Natural killer cell treated with Interleukin-12 subunit alpha and Interleukin-12 subunit beta and Interleukin-15 and Interleukin-18, amount 100 ng/mL, for 72 hours (primary cell): Measurements from ENCODE around the gene PPP6C. TPM values are rescaled to one million over a fixed set of nuclear protein-coding genes. Genes with fewer than 3 reads are reported as not detected.
"Not testable (repeated sequence)": the region's sequence is repeated elsewhere in the genome, so short reads cannot be mapped to it uniquely, and the experiment has no call there.

ENCODE experiments used
- ATAC-seq, 2 donors: fragments of 150-1000 bp; cut with Tn5 transposase in 1 of 2; sonication (Bioruptor Pico), chemical (Tn5 transposase) in 1 of 2; 2 replicates each; pipeline ENCODE4 v1.10.0; 2021
- DNase-seq: peaks from one replicate; pipeline ENCODE4 v3.0.0; 2022; ENCODE audit warnings: low spot score
- H3K27ac Mint-ChIP-seq, 2 donors: 1 replicate in 1 of 2; 2 replicates in 1 of 2; pipeline ENCODE4 v1.8.0; 2022; ENCODE audit warnings: mixed read lengths in 2 of 2, mild to moderate bottlenecking in 1 of 2, moderate library complexity in 1 of 2
- H3K27me3 Mint-ChIP-seq, 2 donors: 1 replicate in 1 of 2; 2 replicates in 1 of 2; pipeline ENCODE4 v1.8.0; 2022; ENCODE audit warnings: mixed read lengths in 2 of 2
- H3K36me3 Mint-ChIP-seq: one replicate; pipeline ENCODE4 v1.8.0; 2022; ENCODE audit warnings: mixed read lengths
- H3K4me1 Mint-ChIP-seq, 2 donors: 1 replicate in 1 of 2; 2 replicates in 1 of 2; pipeline ENCODE4 v1.8.0; 2022; ENCODE audit warnings: low read depth in 2 of 2, mixed read lengths in 2 of 2, mild to moderate bottlenecking in 1 of 2
- H3K4me3 Mint-ChIP-seq: one replicate; pipeline ENCODE4 v1.8.0; 2022; ENCODE audit warnings: mixed read lengths
- H3K9me3 Mint-ChIP-seq: 2 replicates; pipeline ENCODE4 v1.8.0; 2022; ENCODE audit warnings: mixed read lengths
- total RNA-seq, 2 donors: library from RNA; stranded (reverse); gene quantifications; one replicate each; pipeline ENCODE4 v1.2.3, GENCODE V29; 2022

Gene PPP6C
- 10 to 100 TPM; 47.5 to 50.5 TPM for total RNA-seq

DNA sequence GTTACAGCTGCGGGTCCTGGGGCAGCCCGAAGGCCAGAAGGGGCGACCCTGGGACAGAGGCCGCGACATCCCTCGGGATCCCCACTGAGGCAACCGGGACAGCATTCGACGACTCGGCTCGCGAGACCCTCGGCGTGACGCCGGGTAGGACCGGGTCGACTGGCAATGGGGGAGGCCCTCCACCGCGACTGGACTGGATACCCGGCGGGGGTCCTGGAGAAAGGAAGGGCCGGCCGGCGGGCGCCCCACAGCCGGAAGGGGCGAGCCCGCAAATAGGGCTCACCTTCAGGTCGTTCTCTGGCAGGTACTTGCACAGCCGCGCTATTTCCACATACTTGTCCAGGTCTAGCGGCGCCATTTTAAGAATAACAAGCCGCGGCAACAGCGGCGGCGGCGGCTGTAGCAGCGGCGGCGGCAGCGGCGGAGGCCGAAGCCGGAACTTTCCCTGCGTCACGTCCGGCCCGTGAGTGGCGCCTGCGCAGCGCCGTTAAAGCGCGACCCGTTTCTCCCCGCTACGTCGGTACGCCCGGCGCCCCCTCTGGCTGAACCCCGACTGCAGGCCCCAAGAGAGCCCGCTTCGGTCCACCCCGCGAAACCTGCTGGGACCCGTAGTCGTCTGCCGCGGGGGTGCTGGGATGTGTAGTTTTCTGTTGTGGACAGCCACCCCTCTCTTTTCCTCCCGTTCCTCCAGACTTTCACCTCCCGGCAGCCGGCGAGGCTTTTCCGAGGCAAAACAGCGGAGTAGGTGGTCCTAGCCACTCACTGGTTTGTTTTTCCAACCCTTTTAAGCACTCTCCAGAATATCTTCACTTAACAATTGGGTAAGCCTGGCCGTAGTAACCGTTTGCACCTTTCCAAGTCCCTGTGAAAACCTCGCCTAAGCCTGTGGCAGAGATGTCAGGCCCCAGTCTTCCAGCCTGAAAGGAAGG lies at the start of gene PPP6C:
PPP6C (minus strand) TSS at position 443 of the 929 bp plus-strand sequence; CDS start at position 358, 85 bp downstream.
- Mint-ChIP-seq H3K9me3 (no peaks in the 10 kb centered on the region), H3K4me3 (peak within 1 kb of the TSS; percentile 98), H3K27me3 (no peaks in the 10 kb centered on the region), H3K36me3 (no peaks in the 10 kb centered on the region), H3K4me1 (peaks cover 13 to 18% of the 10 kb centered on the region in 2 donors), H3K27ac (peak within 1 kb of the TSS; percentile 90 to 97)
- ATAC-seq (peak; percentile 99), DNase-seq (peak; percentile 96)

DNA sequence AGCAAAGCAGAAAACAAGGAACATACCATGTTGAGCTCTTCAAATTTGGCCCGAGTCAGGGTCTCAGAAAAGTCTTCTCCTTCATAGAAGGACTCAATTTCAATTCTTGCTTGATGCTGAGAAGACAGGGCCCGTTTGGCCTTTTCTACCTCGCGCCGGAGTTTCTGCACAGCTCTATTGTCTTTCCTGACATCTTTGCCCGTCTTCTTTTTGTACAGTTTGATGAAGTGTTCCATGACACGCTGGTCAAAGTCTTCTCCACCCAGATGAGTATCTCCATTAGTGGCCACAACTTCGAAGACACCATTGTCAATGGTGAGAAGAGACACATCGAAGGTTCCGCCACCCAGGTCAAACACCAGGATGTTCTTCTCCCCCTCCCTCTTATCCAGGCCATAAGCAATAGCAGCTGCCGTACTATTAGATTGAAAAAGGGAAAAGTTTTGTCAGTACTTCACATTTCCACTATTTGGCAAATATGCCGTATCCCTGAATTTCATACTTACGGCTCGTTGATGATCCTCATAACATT lies 49.4 kb upstream of the PPP6C start:
- no peak for ATAC-seq
- H3K27ac Mint-ChIP-seq = peak overlapping the region; percentile 94 to 97
- H3K27me3 Mint-ChIP-seq = no peaks in the 10 kb centered on the region
- H3K36me3 Mint-ChIP-seq = peaks cover 33% of the 10 kb centered on the region
- H3K4me3 Mint-ChIP-seq = peak overlapping the region; percentile 96
- peaks cover 50 to 52% of the 10 kb centered on the region in 2 donors for H3K4me1 Mint-ChIP-seq
- DNase-seq = no peak
- H3K9me3 Mint-ChIP-seq = no peaks in the 10 kb centered on the region

DNA sequence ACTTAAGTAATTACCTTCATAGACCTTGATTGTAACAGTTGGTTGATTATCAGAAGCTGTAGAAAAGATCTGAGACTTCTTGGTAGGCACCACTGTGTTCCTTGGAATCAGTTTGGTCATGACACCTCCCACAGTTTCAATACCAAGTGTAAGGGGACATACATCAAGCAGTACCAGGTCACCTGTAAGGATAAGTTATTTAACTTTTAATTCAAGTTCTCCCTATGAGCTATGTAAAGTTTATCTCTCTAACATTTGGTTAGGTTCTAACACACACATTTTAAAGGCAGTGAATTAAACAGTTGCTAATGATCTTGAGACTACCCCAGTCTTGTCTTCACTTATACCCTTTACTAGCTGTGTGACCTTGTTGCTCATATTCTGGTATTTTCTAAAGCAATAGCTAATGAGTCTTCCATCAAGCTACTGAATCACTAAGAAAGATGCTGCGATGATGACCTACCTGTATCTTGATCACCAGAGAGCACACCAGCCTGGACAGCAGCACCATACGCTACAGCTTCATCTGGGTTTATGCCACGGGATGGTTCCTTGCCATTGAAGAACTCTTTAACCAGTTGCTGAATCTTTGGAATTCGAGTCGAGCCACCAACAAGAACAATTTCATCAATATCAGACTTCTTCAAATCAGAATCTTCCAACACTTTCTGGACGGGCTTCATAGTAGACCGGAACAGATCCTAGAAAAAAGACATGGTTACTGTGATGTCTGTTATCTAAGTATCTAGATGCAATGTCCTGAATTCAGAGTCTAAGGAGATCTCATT lies 48.7 kb upstream of the PPP6C start:
- peak overlapping the region; percentile 94 to 97 for H3K27ac Mint-ChIP-seq
- peak overlapping the region; percentile 96 for H3K4me3 Mint-ChIP-seq
- ATAC-seq (no peak), DNase-seq (no peak)
- peaks cover 33% of the 10 kb centered on the region for H3K36me3 Mint-ChIP-seq
- no peaks in the 10 kb centered on the region for H3K27me3 Mint-ChIP-seq
- peaks cover 50 to 52% of the 10 kb centered on the region in 2 donors for H3K4me1 Mint-ChIP-seq
- H3K9me3 Mint-ChIP-seq = no peaks in the 10 kb centered on the region

DNA sequence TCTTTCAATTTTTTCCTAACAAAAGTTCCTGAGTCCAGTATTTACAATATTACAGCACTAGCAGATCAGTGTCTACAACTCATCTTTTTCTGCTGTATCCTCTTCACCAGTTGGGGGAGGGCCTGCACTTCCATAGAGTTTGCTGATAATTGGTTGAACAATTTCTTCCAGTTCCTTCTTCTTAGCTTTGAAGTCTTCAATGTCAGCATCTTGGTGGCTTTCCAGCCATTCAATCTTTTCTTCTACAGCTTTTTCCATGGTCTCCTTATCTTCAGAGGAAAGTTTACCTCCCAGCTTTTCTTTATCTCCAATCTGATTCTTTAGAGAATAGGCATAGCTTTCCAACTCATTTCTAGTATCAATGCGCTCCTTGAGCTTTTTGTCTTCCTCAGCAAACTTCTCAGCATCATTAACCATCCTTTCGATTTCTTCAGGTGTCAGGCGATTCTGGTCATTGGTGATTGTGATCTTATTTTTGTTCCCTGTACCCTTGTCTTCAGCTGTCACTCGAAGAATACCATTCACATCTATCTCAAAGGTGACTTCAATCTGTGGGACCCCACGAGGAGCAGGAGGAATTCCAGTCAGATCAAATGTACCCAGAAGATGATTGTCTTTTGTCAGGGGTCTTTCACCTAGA lies 47.0 kb upstream of the PPP6C start:
- not testable (repeated sequence) for H3K9me3 Mint-ChIP-seq, H3K27me3 Mint-ChIP-seq, ATAC-seq, DNase-seq
- Mint-ChIP-seq H3K27ac (peak overlapping the region; percentile 94 to 97), H3K4me3 (peak overlapping the region; percentile 96), H3K4me1 (peaks cover 42 to 51% of the 10 kb centered on the region in 2 donors), H3K36me3 (peaks cover 33% of the 10 kb centered on the region)

DNA sequence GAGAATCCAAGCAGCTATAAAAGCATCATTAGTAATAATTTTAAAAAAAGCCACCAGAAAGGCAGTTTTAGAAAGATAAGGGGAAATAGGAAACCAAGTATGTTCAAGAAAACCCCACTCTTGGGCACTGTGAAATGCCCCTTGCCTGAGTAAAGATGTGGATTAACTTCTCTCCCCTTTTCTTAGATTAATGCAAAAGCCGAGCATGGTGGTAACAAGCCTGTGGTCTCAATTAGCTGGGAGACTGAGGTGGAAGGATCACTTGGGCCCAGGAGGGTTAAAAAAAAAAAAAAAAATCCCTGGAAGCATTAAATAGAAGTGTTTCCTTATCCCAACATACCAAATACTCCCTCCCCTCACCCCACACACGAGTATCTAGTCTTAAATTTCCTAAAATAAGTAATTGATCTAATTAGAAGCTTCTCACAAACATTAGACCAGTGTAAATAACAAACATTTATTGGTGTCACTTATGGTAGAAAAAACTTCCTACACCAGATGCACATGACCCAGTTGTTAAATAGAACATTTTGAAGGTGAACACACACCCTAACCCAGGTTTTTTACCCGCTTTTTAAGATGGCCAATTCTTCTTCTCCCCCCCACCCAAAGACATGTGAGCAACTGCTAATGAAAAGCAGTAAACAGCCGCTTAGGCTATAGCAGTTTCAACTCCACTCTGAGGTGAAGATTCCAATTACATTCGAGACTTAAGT lies 46.4 kb upstream of the PPP6C start:
- no peak for DNase-seq
- no peak for ATAC-seq
- H3K36me3 Mint-ChIP-seq = peaks cover 33% of the 10 kb centered on the region
- peak overlapping the region; percentile 96 for H3K4me3 Mint-ChIP-seq
- H3K27me3 Mint-ChIP-seq = no peaks in the 10 kb centered on the region
- H3K27ac Mint-ChIP-seq = peak overlapping the region; percentile 94 to 97
- H3K9me3 Mint-ChIP-seq = no peaks in the 10 kb centered on the region
- peaks cover 36 to 48% of the 10 kb centered on the region in 2 donors for H3K4me1 Mint-ChIP-seq

DNA sequence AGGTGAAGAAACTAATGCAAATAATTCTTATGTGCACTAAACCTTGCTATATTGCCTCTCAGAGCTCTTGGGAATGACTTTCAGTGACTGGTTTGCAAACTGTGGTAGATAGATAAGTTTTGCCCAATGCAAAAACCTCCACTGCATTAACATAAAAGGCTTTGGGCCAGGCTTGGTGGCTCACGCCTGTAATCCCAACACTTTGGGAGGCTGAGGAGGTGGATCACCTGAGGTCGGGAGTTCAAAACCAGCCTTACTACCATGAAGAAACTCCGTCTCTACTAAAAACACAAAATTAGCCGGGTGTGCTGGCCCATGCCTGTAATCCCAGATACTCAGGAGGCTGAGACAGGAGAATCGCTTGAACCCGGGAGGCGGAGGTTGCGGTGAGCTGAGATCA lies 44.5 kb upstream of the PPP6C start:
- DNase-seq, H3K9me3 Mint-ChIP-seq, H3K4me3 Mint-ChIP-seq, ATAC-seq, H3K27me3 Mint-ChIP-seq: not testable (repeated sequence)
- H3K36me3 Mint-ChIP-seq = peaks cover 30% of the 10 kb centered on the region
- H3K27ac Mint-ChIP-seq = peak overlapping the region in 1 of 2 donors; percentile 17
- peaks cover 32 to 44% of the 10 kb centered on the region in 2 donors for H3K4me1 Mint-ChIP-seq

DNA sequence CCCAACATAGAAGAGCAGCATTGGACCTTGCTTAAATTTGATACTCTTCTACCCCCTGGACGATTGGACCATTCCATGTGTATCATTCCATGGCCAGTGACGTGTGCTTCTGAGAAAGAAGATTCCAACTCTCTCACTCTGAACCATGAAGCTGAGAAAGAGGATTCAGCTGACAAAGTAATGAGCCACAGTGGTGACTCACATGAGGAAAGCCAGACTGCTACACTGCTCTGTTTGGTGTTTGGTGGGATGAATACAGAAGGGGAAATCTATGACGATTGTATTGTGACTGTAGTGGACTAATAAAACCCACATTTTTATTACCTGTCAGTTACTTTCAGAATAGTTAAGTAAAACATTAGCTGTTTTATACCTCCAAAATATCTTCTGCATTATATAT lies 44.1 kb upstream of the PPP6C start:
- ATAC-seq = peak in 1 of 2 donors; percentile 47
- Mint-ChIP-seq H3K36me3 (peaks cover 26% of the 10 kb centered on the region), H3K4me3 (no peak overlapping the region)

DNA sequence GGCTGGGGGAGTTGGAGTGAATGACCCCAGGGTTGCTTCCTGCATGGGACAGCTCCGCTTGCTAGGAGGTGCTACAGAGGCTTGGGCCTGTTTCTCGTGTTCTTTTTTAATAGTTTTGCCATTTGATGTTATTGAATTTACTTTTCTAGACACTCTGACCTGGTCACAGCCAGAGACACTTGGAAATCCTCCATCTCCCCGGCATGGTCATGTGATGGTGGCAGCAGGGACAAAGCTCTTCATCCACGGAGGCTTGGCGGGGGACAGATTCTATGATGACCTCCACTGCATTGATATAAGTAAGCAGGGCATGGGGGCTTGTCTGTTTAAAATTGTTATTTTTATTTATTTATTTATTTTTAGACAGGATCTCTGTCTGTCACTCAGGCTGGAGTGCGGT lies 38.2 kb upstream of the PPP6C start:
- Mint-ChIP-seq H3K4me3 (no peak overlapping the region), H3K27ac (no peak overlapping the region), H3K27me3 (no peaks in the 10 kb centered on the region), H3K4me1 (peaks cover 0 to 5% of the 10 kb centered on the region in 2 donors), H3K9me3 (no peaks in the 10 kb centered on the region), H3K36me3 (no peaks in the 10 kb centered on the region)
- ATAC-seq (peak in 1 of 2 donors; percentile 33), DNase-seq (no peak)

More for the DNA sequence above, 44.1 kb upstream of the PPP6C start:
- Mint-ChIP-seq H3K27ac (peak overlapping the region in 1 of 2 donors; percentile 17), H3K27me3 (no peaks in the 10 kb centered on the region), H3K4me1 (peaks cover 28 to 40% of the 10 kb centered on the region in 2 donors), H3K9me3 (no peaks in the 10 kb centered on the region)
- DNase-seq = no peak

DNA sequence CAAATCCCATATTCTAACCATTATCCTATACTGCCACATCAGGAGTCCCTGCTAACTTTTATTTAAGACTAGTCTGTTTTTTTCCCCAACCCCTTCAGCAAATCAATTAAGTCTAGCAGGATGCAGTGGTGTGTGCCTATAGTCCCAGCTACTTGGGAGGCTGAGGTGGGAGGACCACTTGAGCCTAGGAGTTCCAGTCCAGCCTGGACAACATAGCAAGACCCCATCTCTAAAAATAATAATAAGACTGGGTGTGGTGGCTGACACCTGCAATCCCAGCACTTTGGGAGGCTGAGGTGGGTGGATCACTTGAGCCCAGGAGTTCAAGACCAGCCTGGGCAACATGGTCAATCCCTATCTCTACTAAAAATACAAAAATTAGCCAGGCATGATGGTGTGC lies 35.3 kb upstream of the PPP6C start:
- not testable (repeated sequence) for H3K9me3 Mint-ChIP-seq, DNase-seq, H3K4me1 Mint-ChIP-seq, H3K27me3 Mint-ChIP-seq, H3K36me3 Mint-ChIP-seq, ATAC-seq, H3K4me3 Mint-ChIP-seq, H3K27ac Mint-ChIP-seq

DNA sequence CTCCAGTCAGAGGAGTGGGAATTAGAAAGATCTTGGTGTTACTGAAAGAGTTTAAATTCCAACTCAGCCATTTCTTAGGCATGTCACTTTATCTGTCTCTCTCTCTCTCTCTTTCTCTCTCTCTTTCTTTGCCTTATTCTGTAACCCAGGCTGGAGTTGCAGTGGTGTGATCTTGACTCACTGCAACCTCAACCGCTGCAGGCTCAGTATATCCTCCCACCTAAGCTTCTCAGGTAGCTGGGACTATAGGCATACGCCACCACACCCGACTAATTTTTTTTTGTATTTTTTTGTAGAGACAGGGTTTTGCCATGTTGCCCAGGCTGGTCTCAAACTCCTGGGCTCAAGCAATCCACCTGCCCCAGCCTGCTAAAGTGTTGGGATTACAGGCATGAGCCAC lies 29.0 kb upstream of the PPP6C start:
- Mint-ChIP-seq H3K4me3 (no peak overlapping the region), H3K9me3 (no peaks in the 10 kb centered on the region), H3K27ac (no peak overlapping the region), H3K36me3 (no peaks in the 10 kb centered on the region), H3K4me1 (no peaks in the 10 kb centered on the region), H3K27me3 (no peaks in the 10 kb centered on the region)
- DNase-seq = no peak
- no peak for ATAC-seq

DNA sequence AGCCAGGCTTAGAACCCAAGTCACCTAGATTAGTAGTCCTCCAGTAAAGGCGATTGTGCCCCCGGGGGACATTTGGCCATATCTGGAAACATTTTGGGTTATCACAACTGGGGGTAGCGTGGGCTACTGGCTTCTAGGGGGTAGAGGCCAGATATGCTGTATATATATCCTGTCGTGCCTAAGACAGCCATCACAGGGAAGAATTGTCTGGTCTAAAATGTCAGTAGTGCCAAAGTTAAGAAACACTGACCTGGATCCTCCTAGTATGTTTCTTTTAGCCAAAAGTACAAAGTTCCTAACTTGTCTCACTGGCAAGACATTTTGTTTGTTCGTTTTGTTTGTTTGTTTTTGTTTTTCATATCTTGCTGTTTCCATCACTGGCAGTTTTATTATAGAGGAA lies 24.6 kb upstream of the PPP6C start:
- Mint-ChIP-seq H3K9me3 (no peaks in the 10 kb centered on the region), H3K4me1 (no peaks in the 10 kb centered on the region), H3K4me3 (no peak overlapping the region), H3K36me3 (no peaks in the 10 kb centered on the region), H3K27ac (no peak overlapping the region), H3K27me3 (no peaks in the 10 kb centered on the region)
- ATAC-seq (no peak), DNase-seq (no peak)

DNA sequence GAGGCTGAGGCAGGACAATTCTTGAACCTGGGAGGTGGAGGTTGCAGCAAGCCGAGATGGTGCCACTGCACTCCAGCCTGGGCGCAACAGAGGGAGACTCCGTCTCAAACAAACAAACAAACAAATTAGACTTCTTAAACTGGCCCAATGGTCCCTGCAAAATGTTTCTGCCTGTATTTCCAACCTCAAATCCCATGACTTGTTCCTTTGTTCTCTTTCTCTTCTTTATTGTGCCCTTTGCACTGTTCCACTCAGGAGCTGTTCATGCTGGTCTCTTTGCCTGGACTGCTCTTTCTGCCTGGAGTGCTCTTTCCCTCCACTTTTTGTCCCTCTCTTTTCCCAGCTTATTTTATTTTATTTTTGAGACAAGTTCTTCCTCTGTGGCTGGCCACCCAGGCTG lies 14.9 kb upstream of the PPP6C start:
- H3K36me3 Mint-ChIP-seq = peaks cover 11% of the 10 kb centered on the region
- no peak overlapping the region for H3K4me3 Mint-ChIP-seq
- no peak for ATAC-seq
- peaks cover 13 to 19% of the 10 kb centered on the region in 2 donors for H3K4me1 Mint-ChIP-seq
- DNase-seq = no peak
- H3K9me3 Mint-ChIP-seq = no peaks in the 10 kb centered on the region
- no peaks in the 10 kb centered on the region for H3K27me3 Mint-ChIP-seq
- no peak overlapping the region for H3K27ac Mint-ChIP-seq
